Karpas-422 (cell line): ENCODE measurements around the gene TRDN. TPM values are rescaled to one million over a fixed set of nuclear protein-coding genes. Genes with fewer than 3 reads are reported as not detected.
"Not testable (repeated sequence)": the region's sequence is repeated elsewhere in the genome, so short reads cannot be mapped to it uniquely, and the experiment has no call there.

Experiments
- DNase-seq: peaks from one replicate; pipeline ENCODE4 v3.0.0-alpha.2; 2015
- H2AFZ ChIP-seq: fragments of 200-600 bp; sonication (generic); 2 replicates; pipeline ENCODE4 v1.6.1; 2014; ENCODE audit warnings: antibody characterized with exemption, low read length, mixed read lengths
- H3K27ac ChIP-seq: fragments of 200-600 bp; sonication (generic); 2 replicates; pipeline ENCODE4 v1.5.1; 2014; ENCODE audit warnings: mild to moderate bottlenecking, low read length, moderate library complexity
- H3K27me3 ChIP-seq: fragments of 200-600 bp; sonication (generic); 2 replicates; pipeline ENCODE4 v1.6.1; 2014; ENCODE audit warnings: low read length, mixed read lengths
- H3K36me3 ChIP-seq: fragments of 200-600 bp; sonication (generic); 2 replicates; pipeline ENCODE4 v1.6.1; 2014; ENCODE audit warnings: low read length, mixed read lengths; ENCODE audit not compliant: insufficient read depth
- H3K4me1 ChIP-seq: fragments of 200-600 bp; sonication (generic); 2 replicates; pipeline ENCODE4 v1.6.1; 2014; ENCODE audit warnings: mild to moderate bottlenecking, low read length, mixed read lengths
- H3K4me2 ChIP-seq: fragments of 200-600 bp; sonication (generic); 2 replicates; pipeline ENCODE4 v1.6.1; 2014; ENCODE audit warnings: low read length, low read depth, mild to moderate bottlenecking; ENCODE audit not compliant: poor library complexity, severe bottlenecking
- H3K4me3 ChIP-seq: fragments of 200-600 bp; sonication (generic); 2 replicates; pipeline ENCODE4 v1.5.1; 2014; ENCODE audit warnings: mild to moderate bottlenecking, antibody characterized with exemption, low read length, mixed read lengths
- H3K79me2 ChIP-seq: fragments of 200-600 bp; sonication (generic); 2 replicates; pipeline ENCODE4 v1.6.1; 2014; ENCODE audit warnings: mild to moderate bottlenecking, low read length, mixed read lengths
- H3K9ac ChIP-seq: fragments of 200-600 bp; sonication (generic); 2 replicates; pipeline ENCODE4 v1.6.0; 2014; ENCODE audit warnings: low read length
- H3K9me2 ChIP-seq: fragments of 200-600 bp; sonication (generic), shearing (Covaris generic); replicated peaks from 2 replicates; pipeline ENCODE4 v1.6.0; 2014; ENCODE audit warnings: mild to moderate bottlenecking, low read length, moderate library complexity; ENCODE audit not compliant: insufficient read depth
- H3K9me3 ChIP-seq: fragments of 300-700, 200-600 bp; sonication (generic); 2 replicates; pipeline ENCODE4 v1.6.1; 2014; ENCODE audit warnings: low read length, mixed read lengths
- H4K20me1 ChIP-seq: fragments of 200-600 bp; sonication (generic); 2 replicates; pipeline ENCODE4 v1.6.1; 2014; ENCODE audit warnings: mild to moderate bottlenecking, antibody characterized with exemption, low read length, low read depth; ENCODE audit not compliant: insufficient read depth
- total RNA-seq: library from RNA; depleted of rRNA; stranded (reverse); fragments of >200 nt; shearing (Covaris generic); gene quantifications from 2 replicates; pipeline ENCODE4 v1.2.3, GENCODE V29; 2014; ENCODE audit warnings: low replicate concordance

Gene TRDN
- total RNA-seq, 1 experiment from 2014 or later: not detected

GRCh38 chr6:123508290-123508689 lies 128.5 kb downstream of the TRDN start:
- Histone ChIP-seq H3K4me2 (no peak overlapping the region), H3K27me3 (no peaks in the 10 kb centered on the region), H3K4me3 (no peak overlapping the region), H3K9me3 (peaks cover 11% of the 10 kb centered on the region), H3K36me3 (no peaks in the 10 kb centered on the region), H2AFZ (no peak overlapping the region), H3K27ac (no peak overlapping the region), H3K4me1 (no peaks in the 10 kb centered on the region), H4K20me1 (no peaks in the 10 kb centered on the region), H3K9me2 (0 out of 2 replicates have a peak, but pooled peaks cover 3% of the 10 kb centered on the region), H3K9ac (no peak overlapping the region), H3K79me2 (no peaks in the 10 kb centered on the region)
- no peak for DNase-seq

GRCh38 chr6:123507582-123507981 lies 129.2 kb downstream of the TRDN start:
- no peak for DNase-seq
- Histone ChIP-seq H3K4me3 (no peak overlapping the region), H3K27ac (no peak overlapping the region), H3K4me1 (no peaks in the 10 kb centered on the region), H3K9ac (no peak overlapping the region), H3K27me3 (no peaks in the 10 kb centered on the region), H3K4me2 (no peak overlapping the region), H3K79me2 (no peaks in the 10 kb centered on the region), H3K9me2 (0 out of 2 replicates have a peak, but pooled peaks cover 3% of the 10 kb centered on the region), H2AFZ (no peak overlapping the region), H3K36me3 (no peaks in the 10 kb centered on the region), H3K9me3 (peaks cover 7% of the 10 kb centered on the region), H4K20me1 (no peaks in the 10 kb centered on the region)

- Histone ChIP-seq H3K9me3 (peaks cover 15% of the 10 kb centered on the region; the same call in 1 of the 2 replicates), H3K4me3 (no peak overlapping the region), H3K9ac (no peak overlapping the region), H2AFZ (no peak overlapping the region), H4K20me1 (no peaks in the 10 kb centered on the region), H3K36me3 (no peaks in the 10 kb centered on the region), H3K27ac (no peak overlapping the region), H3K27me3 (no peaks in the 10 kb centered on the region), H3K4me2 (no peak overlapping the region), H3K9me2 (0 out of 2 replicates have a peak, but pooled peaks cover 3% of the 10 kb centered on the region), H3K4me1 (no peaks in the 10 kb centered on the region), H3K79me2 (no peaks in the 10 kb centered on the region)
- DNase-seq: no peak
These were observed 133.1 kb downstream of the TRDN start for GRCh38 chr6:123503619-123504018.

- peaks cover 14% of the 10 kb centered on the region; the same call in 1 of the 2 replicates for H3K9me3 ChIP-seq
- H4K20me1 ChIP-seq: no peaks in the 10 kb centered on the region
- H2AFZ ChIP-seq: no peak overlapping the region
- no peak for DNase-seq
- H3K4me1 ChIP-seq: no peaks in the 10 kb centered on the region
- no peaks in the 10 kb centered on the region; the same call in 1 of the 2 replicates for H3K9me2 ChIP-seq
- no peak overlapping the region for H3K9ac ChIP-seq
- no peak overlapping the region for H3K4me2 ChIP-seq
- no peak overlapping the region for H3K27ac ChIP-seq
- no peaks in the 10 kb centered on the region for H3K27me3 ChIP-seq
- H3K79me2 ChIP-seq: no peaks in the 10 kb centered on the region
- no peak overlapping the region for H3K4me3 ChIP-seq
- H3K36me3 ChIP-seq: no peaks in the 10 kb centered on the region
These were observed 139.7 kb downstream of the TRDN start for GRCh38 chr6:123497025-123497424.

- Histone ChIP-seq H3K9ac (no peak overlapping the region), H3K4me3 (no peak overlapping the region), H3K27ac (no peak overlapping the region), H2AFZ (no peak overlapping the region), H3K4me2 (no peak overlapping the region), H4K20me1 (no peaks in the 10 kb centered on the region), H3K79me2 (no peaks in the 10 kb centered on the region), H3K36me3 (no peaks in the 10 kb centered on the region), H3K27me3 (no peaks in the 10 kb centered on the region), H3K9me3 (peaks cover 11% of the 10 kb centered on the region; the same call in 1 of the 2 replicates), H3K4me1 (no peaks in the 10 kb centered on the region), H3K9me2 (no peaks in the 10 kb centered on the region; the same call in 1 of the 2 replicates)
- DNase-seq: no peak
These were observed 147.2 kb downstream of the TRDN start for GRCh38 chr6:123489589-123489988.

- Histone ChIP-seq H3K27ac (no peak overlapping the region), H3K4me1 (no peaks in the 10 kb centered on the region), H4K20me1 (no peaks in the 10 kb centered on the region), H3K27me3 (no peaks in the 10 kb centered on the region), H3K9me2 (no peaks in the 10 kb centered on the region), H3K4me2 (no peak overlapping the region), H3K9me3 (peaks cover 3% of the 10 kb centered on the region; the same call in 1 of the 2 replicates), H2AFZ (no peak overlapping the region), H3K36me3 (no peaks in the 10 kb centered on the region), H3K9ac (no peak overlapping the region), H3K4me3 (no peak overlapping the region), H3K79me2 (no peaks in the 10 kb centered on the region)
- DNase-seq: no peak
These were observed 155.8 kb downstream of the TRDN start for GRCh38 chr6:123480986-123481385.

- H3K79me2 ChIP-seq, DNase-seq, H3K9me3 ChIP-seq: not testable (repeated sequence)
These were observed 164.6 kb downstream of the TRDN start for GRCh38 chr6:123472025-123472702.

GRCh38 chr6:123467392-123467791 lies 169.4 kb downstream of the TRDN start:
- Histone ChIP-seq H3K27ac (no peak overlapping the region), H3K27me3 (no peaks in the 10 kb centered on the region), H3K9ac (no peak overlapping the region), H2AFZ (no peak overlapping the region), H3K9me3 (peaks cover 4% of the 10 kb centered on the region; the same call in 1 of the 2 replicates), H3K4me3 (no peak overlapping the region), H3K4me1 (no peaks in the 10 kb centered on the region), H3K79me2 (no peaks in the 10 kb centered on the region), H4K20me1 (no peaks in the 10 kb centered on the region), H3K36me3 (no peaks in the 10 kb centered on the region), H3K9me2 (no peaks in the 10 kb centered on the region), H3K4me2 (no peak overlapping the region)
- no peak for DNase-seq

More at GRCh38 chr6:123472025-123472702, 164.6 kb downstream of the TRDN start:
- not testable (repeated sequence) for H4K20me1 ChIP-seq, H3K9me2 ChIP-seq, H3K9ac ChIP-seq, H3K4me3 ChIP-seq, H2AFZ ChIP-seq, H3K27me3 ChIP-seq, H3K36me3 ChIP-seq, H3K27ac ChIP-seq, H3K4me2 ChIP-seq, H3K4me1 ChIP-seq
